HPDE6-E6E7 (cell line): Measurements from ENCODE around the gene LAMTOR2.
A peak's percentile ranks its signal among the peaks of the same experiment; 100 is the strongest.
"Not testable (repeated sequence)": the region's sequence is repeated elsewhere in the genome, so short reads cannot be mapped to it uniquely, and the experiment has no call there.

Experiments
- DNase-seq: peaks from one replicate; pipeline ENCODE4 v3.0.0; 2011; ENCODE audit warnings: missing footprints; ENCODE audit errors: extremely low spot score

LAMTOR2 gene

DNA sequence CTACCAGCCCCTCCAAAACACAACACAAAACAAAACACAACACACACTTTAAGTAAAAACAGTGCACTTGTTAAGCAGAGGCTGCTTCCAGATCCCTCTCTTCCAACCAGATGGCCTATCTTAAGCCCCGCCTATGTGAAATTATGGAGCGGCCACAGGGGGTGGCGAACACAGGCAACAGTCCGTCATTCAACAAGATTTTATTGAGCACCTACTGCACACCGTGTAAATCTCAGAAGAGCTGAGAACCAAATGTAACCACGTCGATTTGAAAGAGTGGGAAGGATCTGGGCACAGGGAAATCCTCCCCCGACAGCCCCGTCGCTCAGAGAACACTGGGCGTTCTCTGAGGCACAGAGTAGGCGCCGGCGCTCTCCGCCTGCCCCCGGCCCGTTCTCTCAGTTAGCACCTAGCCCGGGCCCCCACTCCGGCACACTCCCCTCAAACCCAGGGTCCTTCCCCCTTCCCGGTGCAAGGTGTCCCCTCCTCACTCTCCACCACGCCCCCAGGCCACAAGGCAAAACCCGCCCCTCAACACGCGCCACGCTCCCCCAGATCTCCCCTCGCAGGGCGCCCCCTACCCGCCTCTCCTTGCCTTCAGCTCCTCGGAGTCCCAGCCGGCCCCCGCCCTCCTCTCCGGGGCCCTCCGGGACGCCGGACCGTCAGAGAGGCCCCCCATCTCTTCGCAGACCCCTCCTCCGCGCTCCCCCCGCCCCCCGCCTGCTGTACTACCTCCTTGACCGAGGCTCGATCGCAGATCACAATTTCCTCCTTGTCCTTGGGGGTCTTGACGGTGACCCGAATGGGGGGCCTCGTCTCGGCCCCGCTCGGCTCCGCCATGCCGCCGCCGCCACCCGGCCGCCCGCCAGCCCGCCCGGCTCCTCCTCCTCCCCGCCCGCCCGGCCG, 1.5 kb upstream of the LAMTOR2 start:
- peak; percentile 72 for DNase-seq

DNA sequence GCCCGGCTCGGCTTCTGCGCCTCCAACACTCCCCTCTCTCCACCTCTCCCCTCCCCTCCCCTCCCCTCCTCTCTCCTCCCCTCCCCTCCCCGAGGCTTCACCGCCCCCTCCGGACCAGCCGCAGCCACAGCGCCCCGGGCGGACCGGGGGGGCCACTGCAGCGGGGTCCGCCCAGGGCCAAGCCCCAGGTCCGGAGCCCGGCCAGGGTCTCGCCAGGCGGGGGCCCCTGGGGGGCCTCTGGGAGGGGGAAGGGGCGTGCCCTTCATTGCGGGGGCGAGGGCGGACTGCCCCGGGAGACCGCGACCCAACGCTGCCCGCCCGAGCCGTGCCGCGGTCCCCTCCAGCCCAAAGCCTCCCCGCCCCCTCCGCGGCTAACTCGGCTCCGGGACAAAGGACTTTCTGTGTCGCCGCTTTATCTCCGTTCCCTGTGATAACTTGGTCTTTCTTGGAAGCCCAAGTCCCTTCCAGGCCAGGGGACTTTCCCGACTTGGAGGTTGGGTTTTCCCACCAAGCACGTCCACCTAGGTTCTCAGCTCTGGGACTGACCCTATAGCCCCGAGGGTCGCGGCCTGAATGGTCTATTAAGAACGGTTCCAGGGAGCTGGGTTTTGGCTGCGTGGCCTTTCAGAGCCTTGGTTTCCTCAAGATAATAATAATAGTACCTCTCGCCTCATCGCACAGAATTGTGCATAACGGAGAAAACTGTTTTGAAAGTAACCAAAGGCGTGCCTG, 648 bp upstream of the LAMTOR2 start, which contains the start of gene UBQLN4:
Gene UBQLN4, minus strand, starts transcription at position 31 of the 732 bp plus-strand sequence. CDS start 97 bp downstream, outside the sequence.
- DNase-seq, result peak; percentile 71

GRCh38 chr1:156055281-156056048, 883 bp downstream of the LAMTOR2 start:
- DNase-seq, result no peak

DNA sequence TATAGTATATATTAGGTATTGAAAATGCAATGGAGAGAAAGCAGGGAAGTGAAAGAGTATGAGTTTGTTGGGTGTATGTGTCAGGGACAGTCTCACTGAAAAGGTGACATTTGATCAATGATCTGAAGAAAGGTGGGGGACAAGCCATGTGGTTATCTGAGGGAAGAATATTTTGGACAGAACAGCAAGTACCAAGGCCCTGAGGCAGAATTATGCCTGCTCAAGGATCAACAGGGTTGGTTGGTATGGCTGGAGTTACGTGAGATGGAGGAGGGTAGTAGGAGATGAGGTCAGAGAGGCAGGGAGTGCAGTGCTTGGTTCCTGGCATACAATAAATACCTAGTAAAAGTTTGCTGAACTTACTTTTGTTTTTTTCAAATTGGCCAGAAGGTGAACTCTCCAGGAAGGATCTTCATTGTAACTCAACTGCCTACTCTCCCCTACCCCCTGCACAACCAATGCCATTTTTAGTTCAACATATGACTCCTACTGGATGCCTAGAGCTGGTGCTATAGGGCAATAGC, 1.8 kb downstream of the LAMTOR2 start:
- DNase-seq, result no peak

DNA sequence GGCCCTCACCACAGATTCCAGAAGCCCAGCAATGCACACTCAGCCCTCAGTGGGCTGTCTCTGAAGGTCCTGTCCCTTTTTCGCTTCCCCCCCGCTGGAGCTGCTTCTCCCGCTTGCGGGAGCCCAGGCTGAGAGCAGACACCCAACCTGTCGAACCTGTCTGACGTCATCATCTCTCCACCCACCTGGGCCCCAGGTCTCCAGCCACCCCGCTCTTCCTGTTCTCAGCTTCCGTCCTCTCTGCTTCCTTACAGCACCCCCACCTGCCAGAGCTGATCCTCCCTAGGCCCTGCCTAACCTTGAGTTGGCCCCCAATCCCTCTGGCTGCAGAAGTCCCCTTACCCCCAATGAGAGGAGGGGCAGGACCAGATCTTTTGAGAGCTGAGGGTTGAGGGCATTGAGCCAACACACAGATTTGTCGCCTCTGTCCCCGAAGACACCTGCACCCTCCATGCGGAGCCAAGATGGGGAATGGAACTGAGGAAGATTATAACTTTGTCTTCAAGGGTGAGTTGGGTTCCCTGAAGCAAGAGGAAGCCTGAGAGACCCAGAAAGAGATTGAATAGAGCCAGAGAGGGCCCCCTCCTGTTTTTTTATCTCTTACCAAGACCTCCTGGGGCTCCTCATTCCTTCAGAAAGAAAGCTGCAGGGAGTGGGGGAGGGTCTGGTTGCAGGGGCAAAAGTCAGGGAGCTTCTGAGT, 6.5 kb downstream of the LAMTOR2 start, which contains the start of gene RAB25:
Gene RAB25, plus strand, starts transcription at position 224 of the 700 bp plus-strand sequence. Its CDS starts 241 bp downstream, at position 465.
- peak; percentile 99 for DNase-seq

DNA sequence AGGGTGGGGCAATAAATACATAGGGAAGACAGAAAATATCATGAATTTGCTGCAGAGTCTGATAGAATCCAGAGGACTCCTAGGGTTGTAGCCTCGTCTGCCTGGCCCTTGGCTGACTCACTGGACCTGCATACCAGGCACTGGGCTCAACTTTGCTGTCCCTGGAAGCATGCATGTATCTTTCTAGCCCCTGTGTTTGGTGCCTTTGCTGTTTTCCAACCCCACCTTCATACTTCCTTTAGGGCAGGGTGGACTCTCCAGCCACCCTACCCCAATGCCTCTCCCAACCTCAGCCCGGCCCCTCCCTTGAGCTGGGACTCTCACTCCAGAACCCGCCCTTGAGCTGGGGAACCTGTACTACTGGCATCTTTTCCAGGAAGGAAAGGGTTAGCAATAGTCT, 7.6 kb downstream of the LAMTOR2 start:
- no peak for DNase-seq

DNA sequence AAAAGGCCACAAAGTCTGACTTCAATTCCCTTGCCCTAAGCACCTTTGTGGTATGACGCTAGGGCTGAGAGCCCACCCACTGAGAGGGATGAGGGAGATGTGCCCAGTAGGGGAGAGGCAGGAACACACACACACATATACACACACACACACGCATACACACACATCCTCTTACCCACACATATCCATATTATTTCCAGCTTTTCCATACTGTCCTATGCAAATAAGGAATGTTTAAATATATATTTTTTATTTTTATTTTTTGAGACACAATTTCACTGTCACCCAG, 9.4 kb downstream of the LAMTOR2 start:
- DNase-seq, result no peak

GRCh38 chr1:156064615-156065014, 10.0 kb downstream of the LAMTOR2 start:
- no peak for DNase-seq

- no peak for DNase-seq
Observed at GRCh38 chr1:156065212-156065611, 10.6 kb downstream of the LAMTOR2 start.

DNA sequence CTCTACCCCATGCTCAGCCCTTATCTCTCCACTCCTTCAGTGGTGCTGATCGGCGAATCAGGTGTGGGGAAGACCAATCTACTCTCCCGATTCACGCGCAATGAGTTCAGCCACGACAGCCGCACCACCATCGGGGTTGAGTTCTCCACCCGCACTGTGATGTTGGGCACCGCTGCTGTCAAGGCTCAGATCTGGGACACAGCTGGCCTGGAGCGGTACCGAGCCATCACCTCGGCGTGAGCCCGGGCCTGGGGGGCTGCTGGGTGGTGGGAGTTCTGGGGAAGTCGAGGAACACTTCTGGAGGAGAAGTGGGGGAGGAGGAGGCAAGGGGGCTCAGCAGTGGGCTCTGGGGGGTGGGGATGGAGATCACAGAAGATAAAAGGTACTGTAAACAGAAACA, 11.3 kb downstream of the LAMTOR2 start:
- no peak for DNase-seq

DNA sequence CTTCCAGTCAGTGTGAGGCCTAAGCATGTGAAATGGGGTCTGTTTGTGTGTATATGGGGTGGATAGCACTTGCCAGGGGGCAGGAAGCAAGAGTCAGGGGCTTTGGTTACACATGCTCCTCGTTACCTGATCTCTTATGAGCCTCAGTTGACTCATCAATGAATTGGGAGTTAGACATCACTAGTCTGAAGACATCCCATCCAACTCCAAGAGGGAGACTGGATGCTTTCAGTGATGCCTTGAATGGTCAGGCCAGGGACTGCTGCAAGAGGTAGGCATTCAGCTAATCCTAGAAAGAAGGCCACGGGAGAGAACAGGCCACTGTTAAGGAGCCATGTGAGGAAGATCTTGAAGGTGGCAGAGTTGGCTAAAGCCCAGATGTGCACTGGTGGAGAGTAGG, 12.7 kb downstream of the LAMTOR2 start:
- no peak for DNase-seq

DNA sequence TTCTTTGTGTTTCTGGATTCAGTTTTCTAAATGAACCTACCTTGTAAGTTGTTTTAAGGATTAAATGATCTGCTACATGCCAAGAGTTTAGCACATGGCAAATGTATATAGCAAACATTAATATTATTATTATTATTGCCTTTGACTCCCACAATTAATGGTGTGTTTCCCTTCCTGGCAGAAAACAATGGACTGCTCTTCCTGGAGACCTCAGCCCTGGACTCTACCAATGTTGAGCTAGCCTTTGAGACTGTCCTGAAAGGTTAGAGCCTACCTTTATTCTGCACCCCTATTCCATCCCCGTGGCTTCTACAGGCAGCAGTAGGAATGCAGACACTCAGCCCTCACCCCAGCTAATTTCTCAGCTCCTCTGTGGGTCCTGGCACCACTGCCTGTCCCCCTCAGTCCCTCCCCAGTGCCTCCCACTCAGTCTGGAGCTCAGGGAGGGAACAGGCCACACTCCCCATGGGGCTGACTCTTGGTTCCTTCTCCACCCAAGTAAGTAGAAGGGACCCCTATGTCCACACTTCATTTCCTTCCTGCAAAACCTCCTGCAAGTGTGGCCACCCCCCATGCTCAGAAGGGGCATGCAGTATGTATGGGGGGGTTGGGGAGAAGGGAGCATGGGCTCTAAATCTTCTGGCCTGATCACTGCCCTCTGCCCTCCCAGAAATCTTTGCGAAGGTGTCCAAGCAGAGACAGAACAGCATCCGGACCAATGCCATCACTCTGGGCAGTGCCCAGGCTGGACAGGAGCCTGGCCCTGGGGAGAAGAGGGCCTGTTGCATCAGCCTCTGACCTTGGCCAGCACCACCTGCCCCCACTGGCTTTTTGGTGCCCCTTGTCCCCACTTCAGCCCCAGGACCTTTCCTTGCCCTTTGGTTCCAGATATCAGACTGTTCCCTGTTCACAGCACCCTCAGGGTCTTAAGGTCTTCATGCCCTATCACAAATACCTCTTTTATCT, 15.2 kb downstream of the LAMTOR2 start:
- DNase-seq, result no peak

DNA sequence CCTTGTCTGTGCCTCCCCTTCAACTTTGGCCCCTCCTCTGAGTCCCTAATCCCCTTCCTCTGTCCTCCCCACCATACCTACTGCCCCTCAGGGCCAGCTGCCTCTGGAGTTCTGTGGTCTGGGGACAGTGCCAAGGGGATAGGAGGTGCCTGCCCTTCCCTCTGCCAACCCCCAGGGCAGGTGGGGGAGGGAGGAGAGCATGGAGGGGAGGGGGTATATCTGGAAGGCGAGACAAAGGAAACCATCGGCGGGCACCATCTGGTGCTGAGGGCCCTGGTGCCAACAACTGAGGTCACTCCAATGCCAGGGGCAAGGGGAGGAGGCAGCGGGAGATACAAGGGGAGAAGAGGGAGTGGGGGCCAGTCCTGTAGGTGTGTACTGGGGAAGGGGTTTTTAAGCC, 16.0 kb downstream of the LAMTOR2 start:
- DNase-seq, result no peak

GRCh38 chr1:156071332-156071816, 16.8 kb downstream of the LAMTOR2 start:
- DNase-seq, result not testable (repeated sequence)

DNA sequence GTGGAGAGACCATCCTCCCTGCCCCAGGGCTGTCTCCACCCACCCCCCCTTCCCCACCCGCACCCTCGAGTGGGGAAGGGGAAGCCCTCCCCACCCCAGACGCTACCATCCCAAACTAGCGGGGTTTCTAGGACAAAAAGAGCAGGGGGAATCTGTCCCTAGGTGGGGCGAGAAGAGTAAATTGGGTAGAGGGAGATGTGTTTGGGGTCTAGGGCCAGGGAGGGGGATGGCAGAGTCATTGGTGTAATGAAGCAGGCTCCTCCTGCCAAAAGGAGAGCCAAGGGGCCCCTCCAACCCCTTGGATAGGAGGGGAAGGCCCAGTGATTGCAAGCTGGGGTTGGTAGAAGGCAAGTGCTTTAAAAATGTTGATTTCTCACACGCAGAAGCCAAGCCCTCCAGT, 17.7 kb downstream of the LAMTOR2 start:
- no peak for DNase-seq

- DNase-seq, result no peak
Observed at GRCh38 chr1:156073110-156073687, 18.6 kb downstream of the LAMTOR2 start.

GRCh38 chr1:156073740-156074139, 19.2 kb downstream of the LAMTOR2 start:
- no peak for DNase-seq

DNA sequence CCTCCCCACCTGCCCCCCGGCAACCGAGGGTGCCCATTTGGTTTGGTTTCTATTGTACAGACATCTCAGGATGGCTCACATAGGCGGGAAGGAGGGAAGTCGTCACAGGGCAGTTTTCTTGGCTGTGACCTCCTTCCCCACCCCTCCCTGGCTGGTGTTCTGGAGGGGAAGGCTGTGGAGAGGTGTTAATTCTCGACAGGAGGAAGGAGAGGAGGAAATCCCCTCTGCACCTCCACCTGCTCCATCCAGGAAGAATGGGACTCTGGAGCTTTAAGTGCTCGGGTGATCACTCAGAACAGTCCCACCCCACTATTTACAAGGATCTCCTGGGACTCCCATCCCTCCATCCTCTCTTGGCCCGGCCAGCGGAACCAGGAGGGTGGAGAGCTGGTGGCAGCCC, 20.1 kb downstream of the LAMTOR2 start:
- DNase-seq, result no peak

DNA sequence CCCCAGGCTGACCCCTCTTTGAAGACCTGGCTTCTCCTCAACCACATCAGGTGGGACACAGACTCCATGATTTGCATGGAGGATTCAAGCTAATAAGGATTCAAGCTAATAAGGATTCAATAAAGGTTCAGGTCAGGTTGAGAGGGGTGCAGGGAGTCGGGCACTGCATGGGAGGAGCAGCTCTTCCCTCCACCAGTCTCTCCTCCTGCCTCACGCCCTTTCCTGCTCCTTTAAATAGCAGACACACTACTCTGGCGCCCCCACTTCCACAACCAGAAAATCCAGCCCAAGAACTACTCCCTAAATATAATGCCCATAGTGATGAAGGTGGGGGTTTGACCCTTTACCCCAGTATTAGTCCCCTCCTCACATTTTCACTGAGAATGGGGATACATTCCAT, 20.6 kb downstream of the LAMTOR2 start:
- no peak for DNase-seq

DNA sequence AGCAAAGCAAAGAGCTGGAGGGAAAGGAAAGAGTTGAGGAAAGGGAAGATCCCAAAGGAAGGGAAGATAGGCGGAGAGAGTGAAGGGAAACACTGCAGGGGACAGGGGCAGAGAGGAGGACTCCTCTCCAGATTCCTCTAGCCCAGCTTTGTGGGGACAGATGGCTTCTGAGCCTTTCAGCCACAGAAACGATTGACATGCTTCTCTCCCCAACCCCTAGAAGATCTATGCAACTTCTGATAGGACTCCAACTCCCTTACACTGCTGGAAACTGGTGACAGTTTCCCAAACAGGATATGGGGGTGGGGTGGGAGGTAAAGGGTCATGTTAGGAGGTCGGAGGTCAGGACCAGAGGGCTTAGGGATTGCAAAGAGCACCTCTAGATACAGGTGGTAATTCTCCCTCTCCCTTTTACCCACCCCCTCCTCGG, 21.2 kb downstream of the LAMTOR2 start:
- no peak for DNase-seq
